Activated B cell treated with CpG ODN at 0.5 μM for 24 hours (primary cell): Measurements from ENCODE around the gene TMEM51. TPM values are rescaled to one million over a fixed set of nuclear protein-coding genes. Genes with fewer than 3 reads are reported as not detected.

Experiments
- ATAC-seq: fragments of 200-7000 bp; cut with Tn5 transposase; one replicate; pipeline ENCODE4 v1.10.0; 2021; ENCODE audit warnings: low read depth, mild to moderate bottlenecking, moderate library complexity
- CTCF ChIA-PET: fragments of 350-600 bp; sonication (Branson Sonifier 250); formaldehyde crosslinking; loops from one replicate; lab custom pipeline; 2021; ENCODE audit warnings: antibody characterized with exemption; lab: Charles Lee
- POLR2A ChIA-PET: fragments of 350-600 bp; sonication (Branson Sonifier 250); formaldehyde crosslinking; loops from one replicate; lab custom pipeline; 2021; ENCODE audit warnings: antibody characterized with exemption; lab: Charles Lee
- DNase-seq: peaks from one replicate; pipeline ENCODE4 v3.0.0; 2022
- H3K27ac Mint-ChIP-seq: one replicate; pipeline ENCODE4 v1.8.0; 2020; ENCODE audit warnings: mixed read lengths
- H3K27me3 Mint-ChIP-seq: one replicate; pipeline ENCODE4 v1.8.0; 2021; ENCODE audit warnings: mixed read lengths
- H3K36me3 Mint-ChIP-seq: one replicate; pipeline ENCODE4 v1.8.0; 2021; ENCODE audit warnings: low read depth, mixed read lengths
- H3K4me1 Mint-ChIP-seq: one replicate; pipeline ENCODE4 v1.8.0; 2021; ENCODE audit warnings: mixed read lengths
- H3K4me3 Mint-ChIP-seq: one replicate; pipeline ENCODE4 v1.8.0; 2020; ENCODE audit warnings: mild to moderate bottlenecking, mixed read lengths
- H3K9me3 Mint-ChIP-seq: one replicate; pipeline ENCODE4 v1.8.0; 2020; ENCODE audit warnings: mixed read lengths
- CTCF ChIP-seq: fragments of 200-600 bp; IDR thresholded peaks from one replicate; pipeline ENCODE4 v1.8.0; 2022; ENCODE audit warnings: antibody characterized with exemption, mild to moderate bottlenecking
- intact Hi-C: fragments of 100-400 bp; cut with micrococcal nuclease; formaldehyde crosslinking; loops from one replicate; pipeline ENCODE4 v1.15.1; 2024
- total RNA-seq: library from RNA; stranded (reverse); gene quantifications from 2 replicates; pipeline ENCODE4 v1.2.3, GENCODE V29; 2022

Gene TMEM51
- total RNA-seq, 1 donor from 2014 or later = not detected

GRCh38 chr1:15243275-15244043 lies 89.9 kb downstream of the TMEM51 start:
- Mint-ChIP-seq H3K27me3 (peaks cover 28% of the 10 kb centered on the region), H3K9me3 (no peaks in the 10 kb centered on the region), H3K27ac (no peak overlapping the region), H3K36me3 (no peaks in the 10 kb centered on the region), H3K4me1 (peaks cover 3% of the 10 kb centered on the region), H3K4me3 (no peak overlapping the region)
- ChIA-PET POLR2A (no interaction called here), CTCF (no interaction called here)
- DNase-seq (no peak), ATAC-seq (no peak)
- intact Hi-C loops = no loop called here
- no peak for TF ChIP-seq CTCF

- TF ChIP-seq CTCF = no peak
- ChIA-PET CTCF (no interaction called here), POLR2A (no interaction called here)
- ATAC-seq (no peak), DNase-seq (no peak)
- H3K9me3 Mint-ChIP-seq = no peaks in the 10 kb centered on the region
- H3K27ac Mint-ChIP-seq = no peak overlapping the region
- H3K4me1 Mint-ChIP-seq = peaks cover 3% of the 10 kb centered on the region
- no peak overlapping the region for H3K4me3 Mint-ChIP-seq
- intact Hi-C loops = no loop called here
- peaks cover 36% of the 10 kb centered on the region for H3K27me3 Mint-ChIP-seq
- no peaks in the 10 kb centered on the region for H3K36me3 Mint-ChIP-seq
Observed at GRCh38 chr1:15244813-15245212, 91.3 kb downstream of the TMEM51 start.

GRCh38 chr1:15245593-15246360 lies 92.2 kb downstream of the TMEM51 start:
- DNase-seq (no peak), ATAC-seq (no peak)
- H3K27me3 Mint-ChIP-seq = peaks cover 44% of the 10 kb centered on the region
- H3K9me3 Mint-ChIP-seq = no peaks in the 10 kb centered on the region
- peaks cover 3% of the 10 kb centered on the region for H3K4me1 Mint-ChIP-seq
- H3K27ac Mint-ChIP-seq = no peak overlapping the region
- TF ChIP-seq CTCF = no peak
- CTCF ChIA-PET = no interaction called here
- H3K36me3 Mint-ChIP-seq = no peaks in the 10 kb centered on the region
- intact Hi-C loops = no loop called here
- H3K4me3 Mint-ChIP-seq = no peak overlapping the region
- POLR2A ChIA-PET = no interaction called here

DNA sequence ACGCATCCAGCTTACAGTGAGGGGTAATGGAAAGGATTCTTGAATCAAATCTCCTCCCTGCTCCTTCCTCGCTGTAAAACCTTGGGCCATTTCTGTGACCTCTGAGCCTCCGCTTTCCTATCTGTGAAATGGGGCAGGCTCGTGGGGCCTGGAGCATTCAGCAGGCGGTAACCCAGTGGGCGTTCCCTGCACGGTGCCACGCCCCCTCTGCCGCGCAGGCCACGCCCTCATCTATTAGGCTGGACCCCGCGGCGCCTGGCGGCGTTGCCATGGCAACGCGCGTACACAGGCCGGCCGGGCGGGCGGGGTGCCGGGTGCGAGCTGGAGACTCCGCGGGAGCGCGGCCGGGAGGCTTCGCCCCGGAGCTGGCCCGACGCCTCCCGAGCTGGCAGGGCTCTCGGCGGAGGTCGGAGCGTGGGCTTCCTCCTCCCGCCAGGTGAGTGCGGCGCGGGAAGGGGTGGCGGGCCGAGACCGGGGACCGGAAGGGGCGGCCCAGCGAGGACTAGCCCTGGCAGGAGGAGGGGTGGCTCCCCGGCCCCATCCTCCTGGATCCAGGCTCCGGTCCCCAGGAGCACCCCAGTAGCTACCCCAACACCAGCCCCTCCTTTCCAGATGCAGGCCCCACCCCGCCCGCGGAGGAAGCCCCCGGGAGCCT lies 93.5 kb downstream of the TMEM51 start, which contains the start of gene FHAD1:
Gene FHAD1, plus strand, starts transcription at position 264 of the 655 bp plus-strand sequence. CDS start 4,562 bp downstream, outside the sequence.
- intact Hi-C loops = no loop called here
- Mint-ChIP-seq H3K27ac (no peak within 1 kb of the TSS), H3K27me3 (peaks cover 50% of the 10 kb centered on the region), H3K4me3 (peak within 1 kb of the TSS; percentile 42), H3K36me3 (no peaks in the 10 kb centered on the region), H3K9me3 (no peaks in the 10 kb centered on the region), H3K4me1 (peaks cover 3% of the 10 kb centered on the region)
- no peak for DNase-seq
- CTCF ChIA-PET = no interaction called here
- POLR2A ChIA-PET = no interaction called here
- TF ChIP-seq CTCF = no peak
- peak; percentile 7 for ATAC-seq

DNA sequence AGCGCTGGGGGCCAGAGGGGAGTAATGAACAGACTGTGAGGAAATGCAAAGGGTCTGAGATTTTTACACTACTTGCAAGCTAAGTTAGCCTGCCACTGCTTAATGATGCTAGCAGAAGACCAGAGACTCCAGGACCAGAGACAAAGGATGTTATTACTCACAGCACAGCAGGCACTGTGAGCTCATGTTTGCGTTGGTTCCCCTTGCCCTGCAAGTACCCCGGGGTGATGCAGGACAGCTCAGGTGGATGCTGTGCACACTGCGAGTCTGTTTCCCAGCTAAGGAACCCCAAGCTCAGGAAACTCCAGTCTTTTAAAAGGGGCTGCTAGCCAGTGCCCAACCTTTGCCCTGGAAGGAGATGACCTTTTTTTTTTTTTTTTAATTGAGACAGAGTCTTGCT lies 94.7 kb downstream of the TMEM51 start:
- DNase-seq (no peak), ATAC-seq (no peak)
- Mint-ChIP-seq H3K4me1 (peaks cover 3% of the 10 kb centered on the region), H3K4me3 (no peak overlapping the region), H3K9me3 (no peaks in the 10 kb centered on the region), H3K27me3 (peaks cover 47% of the 10 kb centered on the region), H3K36me3 (no peaks in the 10 kb centered on the region), H3K27ac (no peak overlapping the region)
- ChIA-PET POLR2A (no interaction called here), CTCF (no interaction called here)
- no peak for TF ChIP-seq CTCF
- intact Hi-C loops = no loop called here
